ENCODE data around the gene APOA1. TPM values are rescaled to one million over a fixed set of nuclear protein-coding genes. Genes with fewer than 3 reads are reported as not detected.

APOA1 gene
- total RNA-seq, 2 donors from 2014 or later: not detected

GRCh38 chr11:116829525-116830183, 7.8 kb downstream of the APOA1 start, which contains the start of gene APOC3:
Gene APOC3 (plus strand): TSS chr11:116829907. CDS start chr11:116830583, 676 bp downstream.
- no peak for DNase-seq (ENCODE audit: low spot score)
- H3K27ac ChIP-seq: no peak within 1 kb of the TSS

GRCh38 chr11:116828632-116829524, 8.5 kb downstream of the APOA1 start:
- Histone ChIP-seq H3K4me1 (ENCODE audit: control insufficient read depth in 1 of 2, low read depth in 2 of 2) (no peaks in the 10 kb centered on the region), H3K36me3 (no peaks in the 10 kb centered on the region), H3K4me3 (no peak overlapping the region), H3K27ac (no peak overlapping the region), H3K9me3 (no peaks in the 10 kb centered on the region), H3K27me3 (replicated peaks; ENCODE audit: insufficient read depth) (no peaks in the 10 kb centered on the region)
- ATAC-seq (ENCODE audit: insufficient number of reproducible peaks, low FRiP score, low read depth) (no peak), DNase-seq (ENCODE audit: low spot score) (no peak)
- TF ChIP-seq, protein P1, sequence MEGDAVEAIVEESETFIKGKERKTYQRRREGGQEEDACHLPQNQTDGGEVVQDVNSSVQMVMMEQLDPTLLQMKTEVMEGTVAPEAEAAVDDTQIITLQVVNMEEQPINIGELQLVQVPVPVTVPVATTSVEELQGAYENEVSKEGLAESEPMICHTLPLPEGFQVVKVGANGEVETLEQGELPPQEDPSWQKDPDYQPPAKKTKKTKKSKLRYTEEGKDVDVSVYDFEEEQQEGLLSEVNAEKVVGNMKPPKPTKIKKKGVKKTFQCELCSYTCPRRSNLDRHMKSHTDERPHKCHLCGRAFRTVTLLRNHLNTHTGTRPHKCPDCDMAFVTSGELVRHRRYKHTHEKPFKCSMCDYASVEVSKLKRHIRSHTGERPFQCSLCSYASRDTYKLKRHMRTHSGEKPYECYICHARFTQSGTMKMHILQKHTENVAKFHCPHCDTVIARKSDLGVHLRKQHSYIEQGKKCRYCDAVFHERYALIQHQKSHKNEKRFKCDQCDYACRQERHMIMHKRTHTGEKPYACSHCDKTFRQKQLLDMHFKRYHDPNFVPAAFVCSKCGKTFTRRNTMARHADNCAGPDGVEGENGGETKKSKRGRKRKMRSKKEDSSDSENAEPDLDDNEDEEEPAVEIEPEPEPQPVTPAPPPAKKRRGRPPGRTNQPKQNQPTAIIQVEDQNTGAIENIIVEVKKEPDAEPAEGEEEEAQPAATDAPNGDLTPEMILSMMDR (IDR thresholded peaks at IDR 0.05): no peak

More at GRCh38 chr11:116829525-116830183, 7.8 kb downstream of the APOA1 start, which contains the start of gene APOC3:
- Histone ChIP-seq H3K36me3 (no peaks in the 10 kb centered on the region), H3K9me3 (no peaks in the 10 kb centered on the region), H3K27me3 (replicated peaks; ENCODE audit: insufficient read depth) (no peaks in the 10 kb centered on the region), H3K4me1 (ENCODE audit: control insufficient read depth in 1 of 2, low read depth in 2 of 2) (peaks cover under 1 to 2% of the 10 kb centered on the region in 2 donors), H3K4me3 (no peak within 1 kb of the TSS)
- TF ChIP-seq, protein P1 (IDR thresholded peaks at IDR 0.05): no peak
- ATAC-seq (ENCODE audit: insufficient number of reproducible peaks, low FRiP score, low read depth): no peak

GRCh38 chr11:116827461-116827860, 10.0 kb downstream of the APOA1 start:
- ATAC-seq (ENCODE audit: insufficient number of reproducible peaks, low FRiP score, low read depth): no peak
- TF ChIP-seq, protein P1 (IDR thresholded peaks at IDR 0.05): no peak
- Histone ChIP-seq H3K36me3 (no peaks in the 10 kb centered on the region), H3K9me3 (no peaks in the 10 kb centered on the region), H3K4me3 (no peak overlapping the region), H3K4me1 (ENCODE audit: control insufficient read depth in 1 of 2, low read depth in 2 of 2) (no peaks in the 10 kb centered on the region), H3K27ac (no peak overlapping the region), H3K27me3 (replicated peaks; ENCODE audit: insufficient read depth) (no peaks in the 10 kb centered on the region)
- no peak for DNase-seq (ENCODE audit: low spot score)

DNA sequence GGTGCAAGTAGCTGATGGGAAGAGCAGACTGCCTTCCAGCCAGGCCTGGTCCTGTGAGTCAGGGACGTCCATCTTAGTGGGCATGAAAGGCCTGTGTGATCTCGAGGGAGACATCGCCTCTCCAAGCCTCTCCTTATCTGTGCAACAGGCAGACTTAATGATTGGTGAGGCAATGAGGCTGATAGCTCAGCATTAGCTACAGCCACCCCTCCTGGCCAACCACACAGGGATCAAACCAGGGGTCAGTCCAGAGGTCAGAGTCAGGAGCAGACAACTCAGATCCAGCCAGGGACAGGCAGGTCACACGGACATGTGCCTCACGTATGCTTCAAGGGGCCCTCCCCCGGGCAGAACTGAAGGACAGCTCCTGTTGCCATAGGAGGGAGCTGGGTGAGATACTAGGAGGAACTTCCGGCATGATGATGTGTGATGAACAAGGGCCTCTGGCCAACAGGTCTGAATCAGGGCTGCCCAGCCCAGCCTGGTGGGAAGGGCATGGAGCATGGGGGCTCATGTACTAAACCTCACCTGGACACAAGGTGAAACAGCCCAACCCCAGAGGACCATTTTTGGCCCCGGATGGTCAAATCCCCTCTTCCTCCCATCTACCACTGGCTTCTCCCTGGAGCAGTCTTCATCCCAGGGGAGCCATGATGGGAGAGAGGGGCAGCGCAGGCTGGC, 10.5 kb downstream of the APOA1 start:
- TF ChIP-seq, protein P1 (IDR thresholded peaks at IDR 0.05): no peak
- H3K4me1 ChIP-seq (ENCODE audit: control insufficient read depth in 1 of 2, low read depth in 2 of 2): no peaks in the 10 kb centered on the region
- H3K4me3 ChIP-seq: no peak overlapping the region
- ATAC-seq (ENCODE audit: insufficient number of reproducible peaks, low FRiP score, low read depth) (no peak), DNase-seq (ENCODE audit: low spot score) (no peak)
- H3K27me3 ChIP-seq (replicated peaks; ENCODE audit: insufficient read depth): no peaks in the 10 kb centered on the region
- no peak overlapping the region for H3K27ac ChIP-seq
- no peaks in the 10 kb centered on the region for H3K36me3 ChIP-seq
- no peaks in the 10 kb centered on the region for H3K9me3 ChIP-seq
